K562 (cell line): ENCODE measurements around the gene TIPARP. TPM values are rescaled to one million over a fixed set of nuclear protein-coding genes. Genes with fewer than 3 reads are reported as not detected.

Experiments
- C11orf30 ChIP-seq: fragments of 450-650 bp; IDR thresholded peaks from 2 replicates; pipeline ENCODE4 v1.6.1; 2016; ENCODE audit warnings: low read depth, mild to moderate bottlenecking
- CBFA2T3 ChIP-seq: fragments of 450-650 bp; IDR thresholded peaks from 2 replicates; pipeline ENCODE4 v1.6.1; 2017
- CHD2 ChIP-seq: IDR thresholded peaks from 2 replicates; pipeline ENCODE4 v1.6.1; 2011; ENCODE audit warnings: low read depth, low read length
- DACH1 ChIP-seq: fragments of 450-650 bp; IDR thresholded peaks from 2 replicates; pipeline ENCODE4 v1.6.1; 2018; ENCODE audit not compliant: partially characterized antibody
- EP400 ChIP-seq: fragments of 450-650 bp; IDR thresholded peaks from 2 replicates; pipeline ENCODE4 v1.6.1; 2017; ENCODE audit warnings: antibody characterized with exemption, mild to moderate bottlenecking, moderate library complexity
- FIP1L1 ChIP-seq: fragments of 200-400 bp; formaldehyde crosslinking; IDR thresholded peaks from 2 replicates; pipeline ENCODE4 v1.6.1; 2018; ENCODE audit warnings: mild to moderate bottlenecking, low read depth, low read length; ENCODE audit not compliant: poor library complexity, severe bottlenecking
- LARP7 ChIP-seq: fragments of 450-650 bp; IDR thresholded peaks from 2 replicates; pipeline ENCODE4 v1.6.1; 2016
- MCM2 ChIP-seq: fragments of 450-650 bp; IDR thresholded peaks from 2 replicates; pipeline ENCODE4 v1.6.1; 2017; ENCODE audit warnings: low read depth, mild to moderate bottlenecking
- MCM7 ChIP-seq, 2 experiments: fragments of 450-650 bp; IDR thresholded peaks; 2 replicates each; pipeline ENCODE4 v1.6.1; 2016 to 2018
- MXI1 ChIP-seq: IDR thresholded peaks from 2 replicates; pipeline ENCODE4 v1.6.1; 2011; ENCODE audit warnings: low read depth, mild to moderate bottlenecking, improper control_type of control experiment, low read length
- NONO ChIP-seq, 2 experiments: fragments of 200-400 bp in 1 of 2; fragments of 450-650 bp in 1 of 2; formaldehyde crosslinking in 1 of 2; IDR thresholded peaks; 2 replicates each; pipeline ENCODE4 v1.6.1; 2017; ENCODE audit warnings: low read depth in 2 of 2, mild to moderate bottlenecking in 2 of 2, moderate library complexity in 2 of 2, low read length in 1 of 2
- NR2C2 ChIP-seq, 2 experiments: fragments of 200-800 bp in 1 of 2; sonication (Bioruptor generic) in 1 of 2; sonication (generic) in 1 of 2; formaldehyde crosslinking in 1 of 2; IDR thresholded peaks; 2 replicates each; pipeline versions ENCODE4 v1.6.1 to v1.8.0; 2016 to 2022; ENCODE audit warnings: mild to moderate bottlenecking in 1 of 2, missing compliant biosample characterization in 1 of 2, missing genetic modification characterization in 1 of 2, missing genetic modification reagents in 1 of 2
- PREB ChIP-seq: sonication (generic); formaldehyde crosslinking; IDR thresholded peaks from 2 replicates; pipeline ENCODE4 v1.8.1; 2023; ENCODE audit warnings: mild to moderate bottlenecking, missing genetic modification reagents
- RFX7 ChIP-seq: fragments of 250-450 bp; sonication (Bioruptor Pico); IDR thresholded peaks from 2 replicates; pipeline ENCODE4 v1.5.1; 2021; ENCODE audit warnings: mild to moderate bottlenecking
- SUPT5H ChIP-seq: fragments of 450-650 bp; IDR thresholded peaks from 2 replicates; pipeline ENCODE4 v1.6.1; 2016
- ZBTB11 ChIP-seq, 3 experiments: fragments of 200-800 bp in 1 of 3; fragments of 250-450 bp in 1 of 3; fragments of 450-650 bp in 1 of 3; sonication (Bioruptor Pico) in 1 of 3; sonication (Bioruptor generic) in 1 of 3; formaldehyde crosslinking in 1 of 3; IDR thresholded peaks; 2 replicates each; pipeline versions ENCODE4 v1.6.1 to v1.8.0; 2016 to 2022; ENCODE audit warnings: mild to moderate bottlenecking in 2 of 3, missing genetic modification characterization in 2 of 3, missing compliant biosample characterization in 1 of 3, moderate library complexity in 1 of 3
- ZC3H8 ChIP-seq: fragments of 450-650 bp; IDR thresholded peaks from 2 replicates; pipeline ENCODE4 v1.6.1; 2017
- ZNF395 ChIP-seq: fragments of 200-800 bp; sonication (Bioruptor generic); IDR thresholded peaks from 2 replicates; pipeline ENCODE4 v1.6.1; 2017; ENCODE audit warnings: missing genetic modification characterization, missing compliant biosample characterization
- ZNF431 ChIP-seq: sonication (generic); formaldehyde crosslinking; IDR thresholded peaks from 2 replicates; pipeline ENCODE4 v1.8.0; 2022; ENCODE audit warnings: mild to moderate bottlenecking, missing genetic modification reagents
- ZNF639 ChIP-seq, 2 experiments: fragments of 200-800 bp in 1 of 2; sonication (Bioruptor generic) in 1 of 2; sonication (generic) in 1 of 2; formaldehyde crosslinking in 1 of 2; IDR thresholded peaks in 1 of 2; conservative IDR thresholded peaks in 1 of 2; 2 replicates each; pipeline versions ENCODE4 v1.5.0 to v1.6.1; 2016 to 2020; ENCODE audit warnings: missing compliant biosample characterization in 1 of 2, missing genetic modification characterization in 1 of 2, missing genetic modification reagents in 1 of 2
- polyA plus RNA-seq, 8 experiments: library from polyadenylated mRNA; depleted of rRNA in 4 of 8; stranded (reverse) in 5 of 8; unstranded in 3 of 8; fragments of >200 nt; fragmentation: Nextera tagmentation in 2 of 8; fragmentation: Illumina TruSeq in 1 of 8; extraction: Ambion mirVana in 2 of 8; extraction: Trizol in 1 of 8; gene quantifications; 2 replicates each; pipeline versions ENCODE4 v1.2.1 to v1.2.3, GENCODE V29; 2011 to 2014; ENCODE audit warnings: inconsistent platforms in 1 of 8, missing spikeins in 1 of 8
- total RNA-seq, 7 experiments: library from RNA; depleted of rRNA in 6 of 7; stranded (reverse); fragments of >200 nt in 6 of 7; fragmentation: Illumina TruSeq in 2 of 7; extraction: Trizol in 2 of 7; gene quantifications; 2 replicates each; pipeline versions ENCODE4 v1.2.1 to v1.2.3, GENCODE V29; 2011 to 2021; ENCODE audit warnings: low replicate concordance in 1 of 7

TIPARP gene
- total and polyA plus RNA-seq, 9 of the 15 experiments (the other 6 are each of a cell fraction or from before 2014, with no cell fraction given): 2.4 to 29.4 (median 15.1) TPM

- TF ChIP-seq MXI1 (0 out of 2 replicates have a peak, but pooled peaks have one; percentile 49), CHD2 (peak; percentile 50; the same call in 1 of the 2 replicates), NR2C2 (CRISPR knock-in tag; IDR thresholded peaks at IDR 0.05) (peak; percentile 56; the same call in 1 of the 2 replicates), NR2C2 (tag; IDR thresholded peaks at IDR 0.05) (peak; percentile 42; the same call in 1 of the 2 replicates), EP400 (peak; percentile 97), MCM2 (no peak), ZC3H8 (no peak; the same call in 1 of the 2 replicates), FIP1L1 (peak; percentile 55), ZNF639 (CRISPR knock-in tag; conservative IDR thresholded peaks at IDR 0.05 in 1 of 2, IDR thresholded peaks at IDR 0.05 in 1 of 2) (no peak), ZNF395 (CRISPR knock-in tag) (no peak), ZNF431 (CRISPR knock-in tag) (peak; percentile 73; the same call in 1 of the 2 replicates), CBFA2T3 (peak; percentile 31; the same call in 1 of the 2 replicates), SUPT5H (peak; percentile 92), MCM7 (IDR thresholded peaks at IDR 0.05) (no peak), PREB (CRISPR knock-in tag) (0 out of 2 replicates have a peak, but pooled peaks have one; percentile 89), LARP7 (no peak), NONO (IDR thresholded peaks at IDR 0.05; ENCODE audit: low read depth in 2 of 2, low read length in 1 of 2) (peak; percentile 33 to 92), ZBTB11 (CRISPR knock-in tag; IDR thresholded peaks at IDR 0.05) (peak in 1 of 3 experiments; percentile 45; a peak in 1 of 6 replicates), RFX7 (no peak), DACH1 (no peak), C11orf30 (peak; percentile 61)
Observed at GRCh38 chr3:156674046-156674910, at the start of gene TIPARP (continued).
